ENCODE measurements around the gene AP3S1. TPM values are rescaled to one million over a fixed set of nuclear protein-coding genes. Genes with fewer than 3 reads are reported as not detected.

Gene AP3S1
- total and polyA plus RNA-seq, 2 of the 13 experiments (the other 11 are each of a cell fraction or from before 2014, with no cell fraction given) = 50.5 to 85.9 TPM

DNA sequence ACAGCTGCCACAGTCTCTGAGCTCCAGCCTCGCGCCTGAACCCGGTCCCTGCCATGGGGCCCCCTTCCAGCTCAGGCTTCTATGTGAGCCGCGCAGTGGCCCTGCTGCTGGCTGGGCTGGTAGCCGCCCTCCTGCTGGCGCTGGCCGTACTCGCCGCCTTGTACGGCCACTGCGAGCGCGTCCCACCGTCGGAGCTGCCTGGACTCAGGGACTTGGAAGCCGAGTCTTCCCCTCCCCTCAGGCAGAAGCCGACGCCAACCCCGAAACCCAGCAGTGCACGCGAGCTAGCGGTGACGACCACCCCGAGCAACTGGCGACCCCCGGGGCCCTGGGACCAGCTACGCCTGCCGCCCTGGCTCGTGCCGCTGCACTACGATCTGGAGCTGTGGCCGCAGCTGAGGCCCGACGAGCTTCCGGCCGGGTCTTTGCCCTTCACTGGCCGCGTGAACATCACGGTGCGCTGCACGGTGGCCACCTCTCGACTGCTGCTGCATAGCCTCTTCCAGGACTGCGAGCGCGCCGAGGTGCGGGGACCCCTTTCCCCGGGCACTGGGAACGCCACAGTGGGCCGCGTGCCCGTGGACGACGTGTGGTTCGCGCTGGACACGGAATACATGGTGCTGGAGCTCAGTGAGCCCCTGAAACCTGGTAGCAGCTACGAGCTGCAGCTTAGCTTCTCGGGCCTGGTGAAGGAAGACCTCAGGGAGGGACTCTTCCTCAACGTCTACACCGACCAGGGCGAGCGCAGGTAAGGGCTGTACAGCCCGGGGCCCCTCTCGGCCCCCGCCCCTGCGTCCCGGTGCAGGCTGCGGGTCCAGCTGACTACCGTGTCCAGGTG, 121.0 kb downstream of the AP3S1 start (continued):
- TF ChIP-seq KLF15 (CRISPR knock-in tag; IDR thresholded peaks at IDR 0.05; ENCODE audit: borderline replicate concordance) = no peak; the same call in 1 of the 2 replicates
- no peak for TF ChIP-seq ZNF724P (CRISPR knock-in tag; IDR thresholded peaks at IDR 0.05; ENCODE audit: borderline replicate concordance)
- no peak for TF ChIP-seq ZNF318 (CRISPR knock-in tag; IDR thresholded peaks at IDR 0.05)
- TF ChIP-seq ZNF891 (CRISPR knock-in tag; IDR thresholded peaks at IDR 0.05) = peak; percentile 55; the same call in 1 of the 2 replicates
- no peak for TF ChIP-seq ZMAT5 (CRISPR knock-in tag; IDR thresholded peaks at IDR 0.05; ENCODE audit: borderline replicate concordance, low read depth)
- no peak for TF ChIP-seq CEBPB (IDR thresholded peaks at IDR 0.05; ENCODE audit: borderline replicate concordance, low read depth, low read length)
- no peak for TF ChIP-seq DDIT3 (CRISPR knock-in tag; IDR thresholded peaks at IDR 0.05)
- no peak for TF ChIP-seq TSC22D2 (CRISPR knock-in tag; IDR thresholded peaks at IDR 0.05; ENCODE audit: borderline replicate concordance)
- TF ChIP-seq ZNF205 (CRISPR knock-in tag; IDR thresholded peaks at IDR 0.05) = no peak
- no peak for TF ChIP-seq CBX2 (IDR thresholded peaks at IDR 0.05; ENCODE audit: low read depth, low read length)
- TF ChIP-seq CBX2 (CRISPR knock-in tag; IDR thresholded peaks at IDR 0.05; ENCODE audit: low read depth) = no peak
- no peak for TF ChIP-seq KDM3A (CRISPR knock-in tag; IDR thresholded peaks at IDR 0.05; ENCODE audit: low read depth)
- no peak for TF ChIP-seq NR2F2 (IDR thresholded peaks at IDR 0.05; ENCODE audit: borderline replicate concordance, low read depth)
- TF ChIP-seq, protein P1, sequence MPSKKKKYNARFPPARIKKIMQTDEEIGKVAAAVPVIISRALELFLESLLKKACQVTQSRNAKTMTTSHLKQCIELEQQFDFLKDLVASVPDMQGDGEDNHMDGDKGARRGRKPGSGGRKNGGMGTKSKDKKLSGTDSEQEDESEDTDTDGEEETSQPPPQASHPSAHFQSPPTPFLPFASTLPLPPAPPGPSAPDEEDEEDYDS (CRISPR knock-in tag; IDR thresholded peaks at IDR 0.05) = no peak
- no peak for TF ChIP-seq THAP7 (CRISPR knock-in tag; IDR thresholded peaks at IDR 0.05)
- no peak for TF ChIP-seq ZNF660 (CRISPR knock-in tag; IDR thresholded peaks at IDR 0.05; ENCODE audit: borderline replicate concordance, low read depth)
- TF ChIP-seq JARID2 (CRISPR knock-in tag; IDR thresholded peaks at IDR 0.05; ENCODE audit: insufficient replicate concordance) = no peak
- no peak for TF ChIP-seq HNF4A (CRISPR knock-in tag; IDR thresholded peaks at IDR 0.05)
- no peak for TF ChIP-seq ZNF747 (CRISPR knock-in tag; IDR thresholded peaks at IDR 0.05; ENCODE audit: borderline replicate concordance)
- no peak for TF ChIP-seq EHMT2 (IDR thresholded peaks at IDR 0.05; ENCODE audit: borderline replicate concordance, low read depth, low read length)

All from HepG2 (cell line).